ENCODE data around the gene ATP2C1. TPM values are rescaled to one million over a fixed set of nuclear protein-coding genes. Genes with fewer than 3 reads are reported as not detected.
"Not testable (repeated sequence)": the region's sequence is repeated elsewhere in the genome, so short reads cannot be mapped to it uniquely, and the experiment has no call there.

ATP2C1 gene
- total and polyA plus RNA-seq, 2 donors (not counting 1 experiment from before 2014, with no cell fraction given) = 111 to 196 TPM

DNA sequence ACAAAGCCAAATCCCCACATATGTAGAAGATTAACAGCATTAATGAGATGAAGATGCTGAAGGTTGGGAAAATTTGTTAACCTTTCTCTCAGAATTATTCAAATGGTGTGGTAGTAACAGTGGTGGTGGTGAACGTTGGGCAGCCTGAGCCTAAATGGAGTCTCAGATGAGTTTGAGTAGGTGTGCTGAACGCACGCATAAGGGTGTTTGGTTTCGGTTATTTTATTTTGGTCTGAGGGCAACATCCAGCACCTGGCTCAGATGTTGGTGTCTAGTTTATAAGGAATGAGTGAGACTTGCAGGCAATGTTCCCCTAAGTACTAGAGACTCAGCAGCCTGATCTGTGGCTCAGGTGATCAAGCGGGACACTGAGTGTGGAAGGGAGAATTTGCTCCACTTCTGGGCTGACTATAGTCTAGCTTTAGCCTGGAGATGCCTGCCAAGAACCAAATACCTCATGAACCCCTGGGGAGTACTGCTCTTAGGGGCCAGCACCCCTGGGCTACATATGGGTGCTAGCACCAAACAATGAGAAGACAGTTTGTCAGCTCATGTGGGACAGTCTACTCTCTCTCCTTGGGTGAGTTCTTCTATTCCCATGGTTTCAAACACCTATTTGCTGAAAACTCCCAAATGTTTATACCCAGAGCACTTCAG lies 39.5 kb upstream of the ATP2C1 start:
- TF ChIP-seq, protein P1, sequence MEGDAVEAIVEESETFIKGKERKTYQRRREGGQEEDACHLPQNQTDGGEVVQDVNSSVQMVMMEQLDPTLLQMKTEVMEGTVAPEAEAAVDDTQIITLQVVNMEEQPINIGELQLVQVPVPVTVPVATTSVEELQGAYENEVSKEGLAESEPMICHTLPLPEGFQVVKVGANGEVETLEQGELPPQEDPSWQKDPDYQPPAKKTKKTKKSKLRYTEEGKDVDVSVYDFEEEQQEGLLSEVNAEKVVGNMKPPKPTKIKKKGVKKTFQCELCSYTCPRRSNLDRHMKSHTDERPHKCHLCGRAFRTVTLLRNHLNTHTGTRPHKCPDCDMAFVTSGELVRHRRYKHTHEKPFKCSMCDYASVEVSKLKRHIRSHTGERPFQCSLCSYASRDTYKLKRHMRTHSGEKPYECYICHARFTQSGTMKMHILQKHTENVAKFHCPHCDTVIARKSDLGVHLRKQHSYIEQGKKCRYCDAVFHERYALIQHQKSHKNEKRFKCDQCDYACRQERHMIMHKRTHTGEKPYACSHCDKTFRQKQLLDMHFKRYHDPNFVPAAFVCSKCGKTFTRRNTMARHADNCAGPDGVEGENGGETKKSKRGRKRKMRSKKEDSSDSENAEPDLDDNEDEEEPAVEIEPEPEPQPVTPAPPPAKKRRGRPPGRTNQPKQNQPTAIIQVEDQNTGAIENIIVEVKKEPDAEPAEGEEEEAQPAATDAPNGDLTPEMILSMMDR (conservative IDR thresholded peaks at IDR 0.05 in 1 of 2, IDR thresholded peaks at IDR 0.05 in 1 of 2; ENCODE audit: low read depth in 1 of 2, low read length in 2 of 2) = no peak
- TF ChIP-seq EZH2 (IDR thresholded peaks at IDR 0.05; ENCODE audit: low read length, missing control alignments) = no peak
- no peak for DNase-seq (ENCODE audit: low read depth in 2 of 2)
- no peak overlapping the region for H3K9ac ChIP-seq (ENCODE audit: insufficient read depth, low read length)
- H3K79me2 ChIP-seq (ENCODE audit: control insufficient read depth, insufficient read depth, low read length) = no peaks in the 10 kb centered on the region
- no peak overlapping the region for H3K4me2 ChIP-seq (ENCODE audit: extremely low read depth, insufficient read depth, low read length)
- H4K20me1 ChIP-seq (ENCODE audit: control insufficient read depth, extremely low read depth, insufficient read depth, low read length) = no peaks in the 10 kb centered on the region
- H3K27me3 ChIP-seq (ENCODE audit: control insufficient read depth, insufficient read depth, low read length) = no peaks in the 10 kb centered on the region
- no peaks in the 10 kb centered on the region for H3K9me3 ChIP-seq (ENCODE audit: control insufficient read depth, insufficient read depth, low read depth, low read length)
- no peak overlapping the region for H2AFZ ChIP-seq (ENCODE audit: low read length)
- no peak overlapping the region for H3K4me3 ChIP-seq (replicated peaks in 1 of 4; ENCODE audit: control extremely low read depth in 1 of 4, insufficient read depth in 1 of 4, low read depth in 3 of 4, low read length in 4 of 4)
- no peaks in the 10 kb centered on the region for H3K36me3 ChIP-seq (ENCODE audit: control insufficient read depth, insufficient read depth, low read length)
- H3K27ac ChIP-seq (ENCODE audit: insufficient read depth, low read length) = no peak overlapping the region
- H3K4me1 ChIP-seq (ENCODE audit: control insufficient read depth, extremely low read depth, insufficient read depth, low read length) = no peaks in the 10 kb centered on the region

DNA sequence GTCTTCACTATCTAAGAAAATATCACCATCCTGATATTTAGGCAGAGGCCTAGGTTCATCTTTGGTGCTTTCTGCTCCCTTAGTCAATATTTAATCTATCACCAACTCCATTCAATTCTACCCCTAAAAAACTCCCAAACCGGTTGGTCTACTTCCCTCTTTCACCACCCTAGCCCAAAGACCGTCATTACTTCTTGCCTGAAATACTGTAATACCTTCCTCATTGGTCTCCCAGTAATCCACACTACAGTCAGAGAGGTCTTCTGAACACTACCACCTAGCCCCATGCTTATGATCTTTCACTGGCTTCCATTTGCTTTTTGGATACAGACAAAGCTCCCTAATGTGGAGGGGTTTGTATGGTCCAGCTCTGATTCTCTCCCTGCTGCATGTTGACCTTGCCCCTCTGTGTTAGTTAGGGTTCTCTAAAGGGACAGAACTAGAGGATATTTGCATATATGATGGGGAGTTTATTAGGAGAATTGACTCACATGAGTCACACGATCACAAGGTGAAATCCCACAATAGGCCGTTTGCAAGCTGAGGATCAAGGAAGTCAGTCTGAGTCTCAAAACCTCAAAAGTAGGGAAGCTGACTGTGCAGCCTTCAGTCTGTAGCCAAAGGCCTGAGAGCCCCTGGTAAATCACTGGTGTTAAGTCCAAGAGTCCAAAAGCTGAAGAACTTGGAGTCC lies 36.4 kb upstream of the ATP2C1 start:
- Histone ChIP-seq H3K4me1 (ENCODE audit: control insufficient read depth, extremely low read depth, insufficient read depth, low read length) (no peaks in the 10 kb centered on the region), H4K20me1 (ENCODE audit: control insufficient read depth, extremely low read depth, insufficient read depth, low read length) (no peaks in the 10 kb centered on the region), H3K9ac (ENCODE audit: insufficient read depth, low read length) (no peak overlapping the region), H3K4me2 (ENCODE audit: extremely low read depth, insufficient read depth, low read length) (no peak overlapping the region), H3K9me3 (ENCODE audit: control insufficient read depth, insufficient read depth, low read depth, low read length) (no peaks in the 10 kb centered on the region), H3K27ac (ENCODE audit: insufficient read depth, low read length) (no peak overlapping the region), H3K36me3 (ENCODE audit: control insufficient read depth, insufficient read depth, low read length) (no peaks in the 10 kb centered on the region), H3K79me2 (ENCODE audit: control insufficient read depth, insufficient read depth, low read length) (no peaks in the 10 kb centered on the region), H3K4me3 (replicated peaks in 1 of 4; ENCODE audit: control extremely low read depth in 1 of 4, insufficient read depth in 1 of 4, low read depth in 3 of 4, low read length in 4 of 4) (no peak overlapping the region), H3K27me3 (ENCODE audit: control insufficient read depth, insufficient read depth, low read length) (no peaks in the 10 kb centered on the region), H2AFZ (ENCODE audit: low read length) (no peak overlapping the region)
- TF ChIP-seq, protein P1 (conservative IDR thresholded peaks at IDR 0.05 in 1 of 2, IDR thresholded peaks at IDR 0.05 in 1 of 2; ENCODE audit: low read depth in 1 of 2, low read length in 2 of 2) = no peak
- no peak for TF ChIP-seq EZH2 (IDR thresholded peaks at IDR 0.05; ENCODE audit: low read length, missing control alignments)
- no peak for DNase-seq (ENCODE audit: low read depth in 2 of 2)

GRCh38 chr3:130862130-130862529 lies 31.8 kb upstream of the ATP2C1 start:
- not testable (repeated sequence) for DNase-seq (ENCODE audit: low read depth in 2 of 2); H3K4me1 ChIP-seq (ENCODE audit: control insufficient read depth, extremely low read depth, insufficient read depth, low read length); H3K36me3 ChIP-seq (ENCODE audit: control insufficient read depth, insufficient read depth, low read length); H3K79me2 ChIP-seq (ENCODE audit: control insufficient read depth, insufficient read depth, low read length); H4K20me1 ChIP-seq (ENCODE audit: control insufficient read depth, extremely low read depth, insufficient read depth, low read length); H3K27me3 ChIP-seq (ENCODE audit: control insufficient read depth, insufficient read depth, low read length); H3K4me2 ChIP-seq (ENCODE audit: extremely low read depth, insufficient read depth, low read length); H2AFZ ChIP-seq (ENCODE audit: low read length); H3K27ac ChIP-seq (ENCODE audit: insufficient read depth, low read length); H3K9ac ChIP-seq (ENCODE audit: insufficient read depth, low read length); H3K9me3 ChIP-seq (ENCODE audit: control insufficient read depth, insufficient read depth, low read depth, low read length); H3K4me3 ChIP-seq (replicated peaks in 1 of 4; ENCODE audit: control extremely low read depth in 1 of 4, insufficient read depth in 1 of 4, low read depth in 3 of 4, low read length in 4 of 4)
